SK-N-MC (cell line): ENCODE data around the gene GPR179.
A peak's percentile ranks its signal among the peaks of the same experiment; 100 is the strongest.

Source experiments
- DNase-seq: peaks from one replicate; pipeline ENCODE4 v3.0.0-alpha.2; 2011; ENCODE audit warnings: low read depth, low spot score
- H3K27ac ChIP-seq: fragments of 200-600 bp; sonication (generic); 2 replicates; pipeline ENCODE4 v1.5.1; 2016; ENCODE audit warnings: mixed run types
- H3K36me3 ChIP-seq: fragments of 200-600 bp; sonication (generic); 2 replicates; pipeline ENCODE4 v1.6.1; 2017; ENCODE audit warnings: antibody characterized with exemption, low read length, mixed read lengths; ENCODE audit not compliant: insufficient read depth
- H3K4me3 ChIP-seq: fragments of 200-600 bp; sonication (generic); 2 replicates; pipeline ENCODE4 v1.5.1; 2016
- H3K9ac ChIP-seq: fragments of 200-600 bp; sonication (generic); 2 replicates; pipeline ENCODE4 v1.8.0; 2017; ENCODE audit warnings: mixed run types, mixed read lengths; ENCODE audit not compliant: insufficient read length
- H3K9me3 ChIP-seq: fragments of 200-600 bp; sonication (generic); 2 replicates; pipeline ENCODE4 v1.6.1; 2017; ENCODE audit warnings: low read depth, mild to moderate bottlenecking, antibody characterized with exemption, low read length, moderate library complexity, mixed read lengths
- EZH2 ChIP-seq: fragments of 200-600 bp; sonication (generic); IDR thresholded peaks from one replicate; pipeline ENCODE4 v1.6.1; 2017; ENCODE audit warnings: antibody characterized with exemption
- FOXP2 ChIP-seq: optimal IDR thresholded peaks from 2 replicates; pipeline ENCODE3; 2011; ENCODE audit warnings: mild to moderate bottlenecking, moderate library complexity; ENCODE audit not compliant: insufficient read depth; ENCODE audit errors: extremely low read length, control extremely low read depth
- POLR2AphosphoS5 ChIP-seq: IDR thresholded peaks from 2 replicates; pipeline ENCODE4 v1.6.1; 2012; ENCODE audit warnings: mild to moderate bottlenecking, low read depth, low read length, borderline replicate concordance

Gene GPR179

GRCh38 chr17:38351412-38352222 is 7.9 kb upstream of the GPR179 start, which contains the start of gene SOCS7:
Gene SOCS7 (plus strand): TSS chr17:38351844. CDS start chr17:38352053, 209 bp downstream.
- H3K27ac ChIP-seq = peak within 1 kb of the TSS; percentile 68
- TF ChIP-seq FOXP2 (no peak), POLR2AphosphoS5 (peak; percentile 76; the same call in 1 of the 2 replicates)
- H3K9me3 ChIP-seq = no peaks in the 10 kb centered on the region
- H3K4me3 ChIP-seq = peak within 1 kb of the TSS; percentile 88
- peak; percentile 26 for DNase-seq
- H3K9ac ChIP-seq = peak within 1 kb of the TSS; percentile 81
- H3K36me3 ChIP-seq = no peaks in the 10 kb centered on the region

GRCh38 chr17:38350035-38350434 is 6.3 kb upstream of the GPR179 start:
- no peak for DNase-seq

DNA sequence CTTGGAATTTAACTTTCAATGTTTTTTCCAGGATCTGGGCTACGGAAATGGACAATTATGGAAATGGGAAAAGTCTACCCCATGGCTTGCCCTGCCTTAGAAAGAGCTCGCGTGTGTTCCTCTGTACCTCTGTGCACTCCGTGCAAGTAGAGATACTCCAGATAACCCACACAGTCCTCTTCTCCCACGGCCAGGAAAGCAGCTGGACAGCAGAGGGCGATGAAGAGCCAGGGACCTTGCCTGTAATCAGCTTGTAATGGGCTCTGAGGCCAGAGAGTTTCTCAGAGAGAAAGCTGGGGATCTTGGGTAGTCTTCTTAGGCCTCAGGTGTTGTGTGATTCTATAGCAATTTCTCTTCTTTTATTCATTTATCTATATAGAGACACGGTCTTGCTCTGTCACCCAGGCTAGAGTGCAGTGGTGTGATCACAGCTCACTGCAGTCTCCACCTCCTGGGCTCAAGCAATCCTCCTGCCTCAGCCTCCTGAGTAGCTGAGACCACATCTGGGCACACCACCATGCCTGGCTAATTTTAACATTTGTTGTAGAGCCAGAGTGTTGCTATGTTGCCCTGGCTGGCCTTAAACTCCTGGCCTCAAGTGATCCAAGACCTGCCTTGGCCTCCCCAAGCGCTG is 5.5 kb upstream of the GPR179 start:
- Histone ChIP-seq H3K9me3 (no peaks in the 10 kb centered on the region), H3K27ac (no peak overlapping the region), H3K9ac (no peak overlapping the region), H3K36me3 (no peaks in the 10 kb centered on the region), H3K4me3 (no peak overlapping the region)
- peak; percentile 63 for DNase-seq
- TF ChIP-seq POLR2AphosphoS5 (no peak), FOXP2 (no peak), EZH2 (no peak)

More at GRCh38 chr17:38350035-38350434, 6.3 kb upstream of the GPR179 start:
- no peak for TF ChIP-seq POLR2AphosphoS5
- no peak for TF ChIP-seq FOXP2
- no peak for TF ChIP-seq EZH2
- Histone ChIP-seq H3K9ac (peak overlapping the region; percentile 26), H3K27ac (no peak overlapping the region), H3K36me3 (no peaks in the 10 kb centered on the region), H3K4me3 (no peak overlapping the region), H3K9me3 (no peaks in the 10 kb centered on the region)

- no peaks in the 10 kb centered on the region for H3K36me3 ChIP-seq
These were observed 2.0 kb upstream of the GPR179 start for GRCh38 chr17:38345743-38346142.

DNA sequence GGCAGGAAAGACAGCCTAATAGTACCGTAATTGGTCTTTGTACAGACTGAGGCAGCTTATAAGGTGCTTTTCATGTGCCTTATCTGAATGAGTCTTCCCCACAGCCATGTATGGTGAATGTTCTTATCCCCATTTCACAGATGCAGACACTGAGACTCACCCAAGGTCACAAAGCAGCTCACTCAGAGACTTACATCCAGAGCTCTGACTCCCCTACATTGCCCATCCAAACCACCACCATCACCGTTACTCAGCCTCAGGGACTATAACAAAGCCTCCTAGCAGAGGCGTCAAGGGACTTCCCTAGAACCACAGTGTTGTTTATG is 627 bp upstream of the GPR179 start:
- TF ChIP-seq POLR2AphosphoS5 (no peak), EZH2 (no peak), FOXP2 (no peak)
- no peak overlapping the region for H3K4me3 ChIP-seq
- H3K27ac ChIP-seq = no peak overlapping the region
- no peaks in the 10 kb centered on the region for H3K36me3 ChIP-seq
- H3K9me3 ChIP-seq = no peaks in the 10 kb centered on the region
- no peak overlapping the region for H3K9ac ChIP-seq
- DNase-seq = no peak

More at GRCh38 chr17:38345743-38346142, 2.0 kb upstream of the GPR179 start:
- H3K9me3 ChIP-seq = no peaks in the 10 kb centered on the region
- no peak for DNase-seq
- no peak overlapping the region for H3K4me3 ChIP-seq
- H3K27ac ChIP-seq = no peak overlapping the region
- TF ChIP-seq FOXP2 = no peak
- no peak overlapping the region for H3K9ac ChIP-seq

- H3K36me3 ChIP-seq = no peaks in the 10 kb centered on the region
- no peaks in the 10 kb centered on the region for H3K9me3 ChIP-seq
- no peak overlapping the region for H3K9ac ChIP-seq
- H3K27ac ChIP-seq = no peak overlapping the region
- no peak for DNase-seq
- no peak overlapping the region for H3K4me3 ChIP-seq
- TF ChIP-seq POLR2AphosphoS5 (no peak), FOXP2 (no peak), EZH2 (no peak)
These were observed 709 bp downstream of the GPR179 start for GRCh38 chr17:38342886-38343607.

DNA sequence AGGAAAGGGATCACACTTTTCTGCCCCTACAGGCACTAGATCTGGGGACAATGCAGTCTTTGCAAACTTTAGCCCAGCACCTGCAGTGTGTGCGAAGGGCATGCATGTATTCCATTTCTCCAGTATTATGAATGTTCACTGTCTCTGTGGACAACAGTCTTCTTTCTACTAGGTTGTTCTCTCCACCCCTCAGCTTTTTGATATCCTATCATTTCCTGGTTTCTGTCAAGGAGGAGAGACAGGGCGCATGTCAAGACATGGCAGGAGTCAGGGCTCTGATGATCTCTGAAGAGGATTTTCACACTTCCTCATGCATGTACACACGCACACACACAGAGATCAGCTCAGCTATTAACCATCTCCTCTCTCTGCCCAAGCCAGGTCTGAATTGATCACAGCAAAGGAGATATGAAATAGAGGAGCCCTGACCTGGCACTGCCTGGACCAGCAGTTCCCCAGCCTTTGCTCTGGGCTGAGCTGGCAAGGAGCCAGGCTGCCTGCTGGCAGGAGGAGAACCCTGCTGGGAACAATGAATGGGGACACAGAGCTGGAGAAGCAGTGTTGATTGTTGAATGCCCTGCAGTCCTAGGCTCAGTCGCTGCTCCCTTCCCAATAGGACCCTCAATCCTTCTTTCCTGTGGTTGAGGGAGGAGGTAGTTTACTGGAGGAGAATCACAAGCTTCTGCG is 2.6 kb downstream of the GPR179 start:
- H3K4me3 ChIP-seq = no peak overlapping the region
- H3K9ac ChIP-seq = no peak overlapping the region
- no peak for TF ChIP-seq FOXP2
- no peak for TF ChIP-seq POLR2AphosphoS5
- no peak for TF ChIP-seq EZH2
- no peaks in the 10 kb centered on the region for H3K9me3 ChIP-seq
- no peaks in the 10 kb centered on the region for H3K36me3 ChIP-seq
- no peak for DNase-seq
- no peak overlapping the region for H3K27ac ChIP-seq

- no peak for TF ChIP-seq FOXP2
- TF ChIP-seq POLR2AphosphoS5 = no peak
- no peak for TF ChIP-seq EZH2
- Histone ChIP-seq H3K36me3 (no peaks in the 10 kb centered on the region), H3K4me3 (no peak overlapping the region), H3K27ac (no peak overlapping the region), H3K9ac (no peak overlapping the region), H3K9me3 (no peaks in the 10 kb centered on the region)
- DNase-seq = no peak
These were observed 3.9 kb downstream of the GPR179 start for GRCh38 chr17:38339891-38340290.
